Kidney tubule cell (primary cell): ENCODE measurements around the gene WNT9B.
"Not testable (repeated sequence)": the region's sequence is repeated elsewhere in the genome, so short reads cannot be mapped to it uniquely, and the experiment has no call there.

Experiments
- DNase-seq: peaks from one replicate; pipeline ENCODE4 v3.0.0-alpha.2; 2018; ENCODE audit warnings: low spot score

WNT9B gene

DNA sequence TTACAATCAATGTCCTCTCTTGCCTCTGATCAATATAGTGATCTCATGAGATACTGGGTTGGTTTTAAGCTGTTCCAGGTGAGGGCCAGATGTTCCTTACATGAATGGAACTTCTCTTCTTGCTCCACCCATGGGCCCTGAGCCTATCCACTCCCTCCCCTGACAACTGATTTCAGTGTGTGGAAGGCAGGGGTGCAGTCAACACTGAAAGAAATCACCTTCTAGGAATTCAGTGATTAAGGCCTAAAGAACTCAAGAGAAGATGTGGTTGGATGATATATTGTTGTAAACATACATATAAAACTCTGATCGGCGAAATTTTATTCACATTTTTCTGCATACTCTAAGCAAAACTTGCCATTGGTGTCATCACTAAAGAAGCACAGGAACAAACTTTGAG is 64.8 kb downstream of the WNT9B start:
- DNase-seq = peak; percentile 21

DNA sequence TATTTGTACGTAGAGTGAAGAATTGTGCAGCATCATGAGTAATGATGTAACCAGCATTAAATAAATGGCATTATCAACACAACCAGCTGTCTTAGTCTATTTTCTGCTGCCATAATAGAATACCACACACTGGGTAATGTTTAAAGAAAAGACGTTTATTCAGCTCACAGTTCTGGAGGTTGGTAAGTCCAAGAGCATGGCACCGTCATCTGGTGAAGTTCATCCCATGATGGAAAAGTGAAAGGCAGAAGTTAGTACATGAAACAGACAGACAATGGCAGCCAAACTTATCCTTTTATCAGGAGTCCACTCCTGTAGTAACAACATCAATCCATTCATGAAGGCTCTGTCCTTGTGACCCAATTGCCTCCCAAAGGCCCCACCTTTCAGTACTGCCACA is 65.2 kb downstream of the WNT9B start:
- DNase-seq = no peak

DNA sequence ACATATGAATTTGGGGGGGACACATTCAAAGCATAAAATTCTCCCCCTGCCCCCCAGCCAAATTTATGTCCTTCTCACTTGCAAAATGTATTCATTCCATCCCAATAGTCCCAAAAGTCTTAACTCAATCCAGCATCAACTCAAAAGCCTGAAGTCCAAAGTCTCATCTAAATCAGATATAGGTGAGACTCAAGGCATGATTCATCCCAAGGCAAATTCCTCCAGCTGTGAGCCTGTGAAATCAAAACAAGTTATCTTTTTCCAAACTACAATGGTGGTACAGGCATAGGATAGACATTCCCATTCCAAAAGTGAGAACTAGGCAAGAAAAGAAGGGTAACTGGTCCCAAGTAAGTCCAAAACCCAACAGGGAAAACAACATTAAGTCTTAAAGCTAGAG is 65.7 kb downstream of the WNT9B start:
- DNase-seq = no peak

DNA sequence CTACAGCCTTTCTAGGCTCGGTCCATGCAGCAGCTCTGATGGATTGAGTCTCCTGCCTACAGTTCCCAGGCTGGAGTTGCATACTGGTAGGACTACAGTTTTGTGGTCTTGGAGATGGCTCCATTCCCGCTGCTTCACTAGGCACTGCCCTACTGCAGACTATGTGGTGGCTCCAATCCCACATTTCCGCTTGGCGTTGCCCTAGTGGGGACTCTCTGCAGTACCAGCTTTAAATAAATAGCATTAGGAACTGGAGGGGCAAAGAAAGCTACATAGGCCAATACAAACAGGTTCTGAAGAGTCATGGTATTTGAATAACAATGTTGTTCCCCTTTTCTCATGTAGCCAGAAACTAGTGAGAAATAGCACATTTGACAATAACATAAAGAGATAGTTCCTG is 66.1 kb downstream of the WNT9B start:
- DNase-seq = no peak

DNA sequence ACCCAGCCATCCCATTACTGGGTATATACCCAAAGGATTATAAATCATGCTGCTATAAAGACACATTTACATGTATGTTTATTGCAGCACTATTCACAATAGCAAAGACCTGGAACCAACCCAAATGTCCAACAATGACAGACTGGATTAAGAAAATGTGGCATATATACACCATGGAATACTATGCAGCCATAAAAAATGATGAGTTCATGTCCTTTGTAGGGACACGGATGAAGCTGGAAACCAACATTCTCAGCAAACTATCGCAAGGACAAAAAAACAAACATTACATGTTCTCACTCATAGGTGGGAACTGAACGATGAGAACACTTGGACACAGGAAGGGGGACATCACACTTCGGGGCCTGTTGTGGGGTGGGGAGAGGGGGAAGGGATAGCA is 70.6 kb downstream of the WNT9B start:
- not testable (repeated sequence) for DNase-seq

DNA sequence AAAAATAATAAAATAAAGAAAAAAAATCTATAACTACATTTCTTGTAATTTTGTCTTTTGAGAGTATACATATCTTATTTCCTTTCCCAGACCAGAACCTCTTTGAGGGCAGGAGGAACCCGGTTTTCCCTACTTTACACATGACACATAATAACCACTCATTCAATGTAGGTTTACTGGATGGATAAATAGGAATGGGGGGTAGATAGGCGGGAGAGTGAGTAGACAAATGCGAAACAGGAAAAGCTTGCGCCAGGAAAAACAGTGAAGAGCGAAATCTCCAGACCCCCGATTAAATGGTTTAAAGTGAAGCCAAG is 71.1 kb downstream of the WNT9B start:
- no peak for DNase-seq

DNA sequence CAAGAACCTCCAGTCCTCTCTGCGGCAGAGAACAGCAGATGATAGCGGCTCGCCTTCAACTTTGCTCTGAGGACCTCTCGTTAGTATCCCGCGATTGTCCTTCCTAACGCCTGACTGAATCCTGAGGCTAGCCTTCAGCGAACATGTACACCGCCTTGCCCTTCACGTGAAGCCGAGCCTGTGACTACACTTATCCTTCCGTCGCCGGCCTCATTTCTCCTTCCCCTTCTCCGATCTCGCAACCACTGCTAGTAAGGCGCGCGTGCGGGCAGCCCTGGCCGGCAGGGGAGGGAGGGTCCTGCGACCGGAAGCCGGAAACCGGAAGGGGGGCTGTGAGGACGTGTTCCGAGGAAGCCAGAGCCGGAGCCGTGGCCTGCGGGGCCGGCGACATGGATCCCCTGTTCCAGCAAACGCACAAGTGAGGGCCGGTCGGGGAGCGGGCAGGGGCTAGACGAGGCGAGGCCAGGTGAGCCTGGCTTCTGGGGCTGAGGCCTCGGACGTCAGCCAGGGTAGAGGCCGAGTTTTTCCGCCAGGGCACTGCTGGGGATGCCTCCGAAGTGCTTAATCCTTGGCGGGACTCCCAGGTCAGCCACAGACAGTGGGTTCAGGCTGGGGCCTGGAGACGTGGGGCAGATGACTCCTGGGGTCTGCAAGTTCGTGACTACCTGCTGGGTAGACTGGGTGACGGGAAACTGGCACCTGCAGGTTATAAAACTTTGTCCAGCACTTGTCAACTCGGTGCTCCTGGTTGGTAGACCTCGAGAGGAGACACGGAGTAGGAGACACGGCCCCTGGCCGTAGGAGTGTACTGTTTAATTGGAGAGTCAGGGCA is 71.6 kb downstream of the WNT9B start, which contains the start of gene GOSR2:
GOSR2 (plus strand) TSS at position 357 of the 832 bp plus-strand sequence; CDS start at position 390, 33 bp downstream.
- peak; percentile 90 for DNase-seq

DNA sequence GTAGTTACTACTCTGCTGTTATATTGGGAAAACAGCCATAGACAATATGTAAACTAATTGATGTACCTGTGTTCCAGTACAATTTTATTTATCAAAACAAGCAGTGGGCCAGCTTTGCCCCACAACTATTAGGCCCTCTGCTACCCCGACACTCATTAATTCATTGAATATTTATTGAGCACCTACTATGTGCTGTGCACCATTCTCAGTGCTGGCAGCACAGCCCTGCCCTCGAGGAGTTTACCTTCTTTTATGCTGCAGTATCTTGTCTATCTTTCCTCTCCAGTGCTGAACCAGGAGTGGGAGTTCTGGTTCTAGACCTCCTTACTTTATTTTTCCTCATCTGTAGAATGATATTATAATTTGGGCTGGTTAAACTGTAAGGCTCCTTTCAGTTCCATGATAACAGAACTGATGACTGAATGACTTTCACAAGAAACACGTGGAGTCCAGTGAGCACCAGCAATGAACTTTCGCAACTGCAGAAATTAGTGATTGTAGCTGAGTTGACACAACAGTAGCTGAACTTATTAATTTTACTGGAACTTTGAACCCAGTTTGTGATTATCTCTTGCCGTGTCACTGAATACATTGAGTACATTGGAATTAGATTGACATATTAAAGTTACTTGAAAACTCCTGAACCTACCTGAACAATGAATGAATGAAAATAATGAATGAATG is 73.9 kb downstream of the WNT9B start:
- DNase-seq = no peak

DNA sequence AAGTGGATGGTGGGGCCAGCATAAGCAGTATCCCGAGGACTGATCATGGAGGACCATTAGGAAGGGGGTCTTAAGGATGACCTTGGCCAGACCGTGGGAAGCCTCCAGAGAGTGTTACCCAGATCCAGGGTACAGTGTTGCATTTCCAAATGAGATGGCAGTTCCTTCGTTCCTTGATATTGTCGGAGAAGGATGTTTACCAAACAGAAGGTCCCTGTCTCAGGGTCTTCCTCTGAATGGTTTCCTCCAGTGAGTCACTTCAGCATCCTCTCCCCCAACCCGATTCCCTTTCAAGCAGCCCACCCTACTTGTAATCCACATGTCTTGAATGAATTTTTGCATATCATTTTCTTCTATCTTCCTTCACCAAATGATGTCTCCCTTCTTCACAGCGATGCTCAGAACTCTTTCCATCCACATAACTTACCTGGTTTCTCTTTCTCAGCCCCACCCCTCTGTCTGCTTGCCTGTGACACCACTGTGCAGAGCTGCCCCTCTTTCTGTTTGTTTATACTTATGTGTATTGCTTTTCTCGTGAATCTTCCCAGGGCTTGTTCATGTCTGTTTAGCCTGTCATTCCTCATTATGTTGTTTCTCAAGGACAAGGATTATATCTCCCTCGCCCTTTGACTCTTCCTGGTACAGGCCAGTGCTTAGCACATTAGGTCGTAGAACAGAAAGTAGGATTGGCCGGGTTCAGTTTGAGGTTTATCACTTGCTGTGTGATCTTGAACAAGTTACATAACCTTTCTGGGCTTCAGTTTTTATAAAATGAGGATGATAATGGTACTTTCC is 77.3 kb downstream of the WNT9B start:
- no peak for DNase-seq

DNA sequence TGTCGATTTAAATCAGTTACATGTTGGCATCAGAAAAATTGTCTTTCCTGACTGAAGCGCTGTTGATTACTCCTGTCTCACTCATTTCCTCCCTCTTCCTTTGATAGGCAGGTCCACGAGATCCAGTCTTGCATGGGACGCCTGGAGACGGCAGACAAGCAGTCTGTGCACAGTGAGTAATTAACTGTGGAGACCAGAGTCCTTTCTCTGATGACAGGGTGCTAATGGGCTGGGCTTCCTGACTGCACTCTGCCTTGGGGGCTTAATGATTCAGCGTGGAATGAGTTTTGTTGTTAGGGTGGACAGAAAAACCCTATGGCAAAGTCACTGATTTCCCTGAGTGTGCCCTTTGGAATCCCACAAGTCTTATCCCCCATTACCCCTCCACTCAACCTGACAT is 78.0 kb downstream of the WNT9B start:
- peak; percentile 93 for DNase-seq

DNA sequence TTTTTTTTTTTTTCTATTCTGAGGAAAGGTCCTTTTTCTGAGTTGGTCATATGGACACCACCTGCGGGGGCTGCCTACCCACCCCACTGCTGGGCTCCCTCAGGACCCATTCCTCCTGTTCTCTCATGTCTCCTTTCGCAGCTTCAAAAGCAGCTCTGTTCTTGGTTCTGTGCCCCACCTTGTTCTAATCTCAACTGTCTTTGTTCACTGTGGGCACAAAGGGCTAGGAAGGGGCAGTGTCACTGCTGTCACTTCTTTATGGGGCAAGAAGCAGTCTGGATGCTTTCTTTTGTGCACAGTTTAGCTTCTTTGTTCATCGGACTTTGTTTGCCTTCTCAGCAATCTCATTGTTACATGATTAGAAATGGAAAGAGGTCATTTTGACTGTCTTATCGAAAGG is 78.7 kb downstream of the WNT9B start:
- DNase-seq = no peak

DNA sequence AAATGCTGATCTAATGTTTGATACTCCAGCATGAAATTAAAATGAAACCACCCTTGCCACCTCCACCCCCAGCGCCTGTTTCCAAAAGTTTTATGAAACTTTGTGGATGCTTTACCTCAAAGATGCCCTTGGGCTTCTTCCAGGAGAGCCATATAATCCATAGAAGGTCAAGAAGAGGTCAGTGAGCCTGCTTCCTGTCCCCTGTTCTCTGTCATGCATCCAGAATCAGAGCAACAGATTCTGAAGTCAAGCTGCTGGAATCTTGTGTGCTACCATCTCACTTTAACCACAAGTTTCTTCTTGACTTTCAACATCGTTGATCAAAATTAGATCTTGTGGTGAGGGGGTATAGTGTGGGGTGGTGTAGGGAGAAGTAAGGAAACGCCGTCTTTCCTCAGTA is 80.2 kb downstream of the WNT9B start:
- DNase-seq = no peak

DNA sequence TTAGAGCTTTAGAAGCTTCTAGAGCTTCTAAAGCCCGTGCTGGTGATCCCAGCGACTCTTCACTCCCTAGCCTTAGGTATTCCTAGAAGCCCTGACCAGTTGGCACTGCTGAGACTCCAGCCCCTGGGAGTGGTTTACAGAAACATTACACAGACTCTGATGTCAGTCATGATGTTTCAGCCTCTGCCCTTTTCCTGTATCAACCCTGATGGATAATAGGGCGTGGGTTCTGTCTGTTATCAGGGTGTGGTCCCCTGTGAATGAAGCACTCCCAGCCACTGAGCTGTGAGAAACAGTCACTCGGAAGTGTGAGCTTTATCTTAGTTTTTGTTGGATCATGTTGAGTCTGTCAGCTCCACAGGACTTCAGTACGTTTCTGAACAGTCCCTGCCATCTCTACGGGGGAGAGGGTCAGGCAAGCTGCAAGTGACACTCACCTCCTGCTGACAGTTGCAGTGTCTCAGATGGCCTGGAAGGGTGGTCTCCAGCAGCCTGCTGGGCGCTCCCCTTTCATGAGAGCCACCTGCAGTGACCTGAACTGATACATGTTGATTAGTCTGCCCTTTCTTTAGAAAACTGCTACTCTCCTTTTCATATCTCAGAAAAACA is 84.4 kb downstream of the WNT9B start:
- no peak for DNase-seq
